Mesenteric fat pad (tissue), 1 donor: ENCODE results near the gene RHOC. TPM values are rescaled to one million over a fixed set of nuclear protein-coding genes. Genes with fewer than 3 reads are reported as not detected.
"Not testable (repeated sequence)": the region's sequence is repeated elsewhere in the genome, so short reads cannot be mapped to it uniquely, and the experiment has no call there.

Experiments
- DNase-seq: peaks from one replicate; pipeline ENCODE4 v3.0.0-alpha.2; 2020; ENCODE audit warnings: low spot score
- long read RNA-seq: library from polyadenylated mRNA; unstranded; transcript quantifications from one replicate; pipeline ENCODE4 v2.0.0, GENCODE V29; 2020
- total RNA-seq: library from RNA; stranded (reverse); fragmentation: NEBNext Ultra II Directional; extraction: Animal tissue kit (Norgen Biotek cat#: 25700); gene quantifications from one replicate; pipeline ENCODE4 v1.2.1, GENCODE V29; 2021
- donor health status: DM: yes; HTN: yes; CAD: no.

Gene RHOC
- total RNA-seq: 253 TPM
- long read RNA-seq, transcript RHOC-202 (6 exons, 1,418 nt): major isoform, 177 of 371 reads
- long read RNA-seq, transcript RHOC-206 (6 exons, 888 nt): minor isoform, 6 of 371 reads
- long read RNA-seq, transcript RHOC-208 (5 exons, 1,355 nt): minor isoform, 142 of 371 reads
- long read RNA-seq, partial matches to known transcripts: 22 of 371 reads
- long read RNA-seq, other reads (novel, unspliced or antisense): 17 of 371 reads

- DNase-seq: peak; percentile 92
Measured at GRCh38 chr1:112706505-112707220, at the start of gene RHOC. RHOC (minus strand) TSS chr1:112707127; CDS start chr1:112703799, 3,328 bp downstream.

GRCh38 chr1:112754116-112754628, 47.2 kb upstream of the RHOC start:
- no peak for DNase-seq

DNA sequence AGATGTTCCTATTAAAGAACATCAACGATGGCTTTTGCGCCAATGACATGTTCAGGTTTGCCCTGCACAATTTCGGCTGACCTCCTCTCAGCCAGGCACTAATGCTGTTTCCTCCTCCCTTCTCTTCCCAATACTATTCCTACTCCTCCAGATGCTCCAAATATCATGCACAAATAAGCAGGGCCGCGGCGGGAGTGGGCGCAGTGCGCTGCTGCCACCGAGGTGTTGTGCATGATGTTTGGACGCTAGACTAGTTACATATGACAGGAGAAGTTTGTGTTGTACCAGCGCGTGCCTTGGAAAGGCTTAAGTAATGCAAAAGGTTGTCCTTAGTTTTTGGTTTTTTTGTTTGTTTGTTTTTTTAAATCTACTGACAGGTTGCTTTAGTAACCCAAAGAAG, 41.5 kb upstream of the RHOC start:
- no peak for DNase-seq

DNA sequence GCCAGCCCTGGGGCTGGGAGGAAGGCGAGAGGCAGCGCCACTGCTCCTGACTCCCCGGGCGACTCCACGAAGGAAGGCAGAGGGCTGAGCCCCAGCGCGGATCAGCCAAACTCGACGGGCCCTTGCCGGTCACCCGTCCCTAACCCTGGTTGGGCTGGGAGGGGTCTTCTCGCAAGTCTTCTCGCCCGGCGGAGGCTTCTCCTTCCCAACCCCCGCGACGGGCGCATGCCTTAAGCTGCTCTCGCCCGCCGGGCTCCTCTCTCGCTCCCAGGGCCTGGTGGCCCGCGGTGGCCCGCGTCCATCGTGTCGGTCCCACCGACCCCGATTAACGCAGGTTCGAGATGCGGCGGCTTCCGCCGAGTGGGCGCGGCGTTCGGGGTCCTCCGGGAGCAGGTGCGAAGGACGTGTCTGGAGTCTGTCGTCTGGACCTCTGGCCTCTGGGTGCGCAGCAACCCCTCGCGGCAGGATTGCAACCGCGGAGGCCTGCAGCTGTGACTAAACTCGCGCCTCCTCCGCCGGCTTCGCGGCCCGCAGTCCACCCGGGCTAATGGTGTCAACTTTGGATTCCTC, 37.2 kb upstream of the RHOC start:
- DNase-seq: no peak

- no peak for DNase-seq
Measured at GRCh38 chr1:112743174-112744008, 36.5 kb upstream of the RHOC start.

DNA sequence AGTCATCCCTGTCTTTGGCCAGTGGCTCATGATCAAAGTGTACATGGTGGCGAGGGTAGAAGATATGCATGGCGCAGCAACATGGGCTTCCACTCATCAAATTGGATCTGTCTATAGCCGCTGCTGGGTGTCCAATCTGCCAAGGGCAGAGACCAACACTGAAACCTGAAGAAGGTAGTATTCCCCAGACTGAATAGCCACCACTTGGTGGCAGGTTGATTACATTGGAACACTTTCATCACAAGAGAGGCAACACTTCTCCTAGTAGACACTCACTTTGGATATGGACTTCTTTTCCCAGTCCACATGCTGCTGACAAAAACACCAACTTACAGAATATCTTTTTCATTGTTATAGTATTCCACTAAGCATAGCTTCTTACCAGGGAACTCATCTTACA, 30.6 kb upstream of the RHOC start:
- no peak for DNase-seq

GRCh38 chr1:112735752-112736151, 28.8 kb upstream of the RHOC start:
- no peak for DNase-seq

DNA sequence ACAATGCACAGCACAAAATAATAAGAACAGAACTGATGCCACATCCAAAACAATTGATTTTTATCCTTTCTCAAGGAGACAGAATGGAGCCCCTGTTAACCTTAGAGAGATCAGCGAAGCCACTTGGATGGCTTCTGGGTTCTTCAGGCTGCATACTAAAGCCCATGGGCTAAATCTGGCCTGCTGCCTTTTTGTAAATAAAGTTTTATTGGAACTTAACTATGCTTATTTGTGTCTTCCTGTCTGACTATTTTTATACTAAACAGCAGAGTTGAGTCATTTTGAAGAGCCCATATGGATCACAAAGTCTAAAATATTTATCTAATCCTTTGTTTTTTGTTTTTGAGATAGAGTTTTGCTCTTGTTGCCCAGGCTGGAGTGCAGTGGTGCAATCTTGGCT, 24.5 kb upstream of the RHOC start:
- no peak for DNase-seq

DNA sequence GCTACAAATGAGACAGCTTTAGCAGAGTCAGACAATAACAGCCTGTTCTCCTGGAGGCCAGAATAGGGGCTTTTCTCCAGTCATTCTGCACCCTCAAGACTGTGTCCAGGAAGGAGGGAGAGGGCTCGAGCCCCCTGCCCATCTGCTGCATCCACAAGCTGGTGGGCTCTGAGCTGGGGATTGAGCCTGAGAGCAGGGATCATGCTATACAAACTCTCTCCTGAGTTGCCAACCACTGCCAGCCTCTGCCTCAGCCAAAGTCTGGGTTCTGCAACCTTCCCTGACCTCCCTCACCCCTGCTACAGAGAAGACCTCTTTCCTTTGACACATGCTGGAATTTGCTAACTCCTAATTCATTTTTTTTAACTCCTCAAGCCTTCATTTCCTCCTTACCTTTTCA, 23.0 kb upstream of the RHOC start:
- no peak for DNase-seq

DNA sequence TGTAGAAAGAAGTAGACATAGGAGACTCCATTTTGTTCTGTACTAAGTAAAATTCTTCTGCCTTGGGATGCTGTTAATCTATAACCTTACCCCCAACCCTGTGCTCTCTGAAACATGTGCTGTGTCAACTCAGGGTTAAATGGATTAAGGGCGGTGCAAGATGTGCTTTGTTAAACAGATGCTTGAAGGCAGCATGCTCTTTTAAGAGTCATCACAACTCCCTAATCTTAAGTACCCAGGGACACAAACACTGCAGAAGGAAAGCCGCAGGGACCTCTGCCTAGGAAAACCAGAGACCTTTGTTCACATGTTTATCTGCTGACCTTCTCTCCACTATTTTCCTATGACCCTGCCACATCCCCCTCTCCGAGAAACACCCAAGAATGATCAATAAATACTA, 22.1 kb upstream of the RHOC start:
- not testable (repeated sequence) for DNase-seq

DNA sequence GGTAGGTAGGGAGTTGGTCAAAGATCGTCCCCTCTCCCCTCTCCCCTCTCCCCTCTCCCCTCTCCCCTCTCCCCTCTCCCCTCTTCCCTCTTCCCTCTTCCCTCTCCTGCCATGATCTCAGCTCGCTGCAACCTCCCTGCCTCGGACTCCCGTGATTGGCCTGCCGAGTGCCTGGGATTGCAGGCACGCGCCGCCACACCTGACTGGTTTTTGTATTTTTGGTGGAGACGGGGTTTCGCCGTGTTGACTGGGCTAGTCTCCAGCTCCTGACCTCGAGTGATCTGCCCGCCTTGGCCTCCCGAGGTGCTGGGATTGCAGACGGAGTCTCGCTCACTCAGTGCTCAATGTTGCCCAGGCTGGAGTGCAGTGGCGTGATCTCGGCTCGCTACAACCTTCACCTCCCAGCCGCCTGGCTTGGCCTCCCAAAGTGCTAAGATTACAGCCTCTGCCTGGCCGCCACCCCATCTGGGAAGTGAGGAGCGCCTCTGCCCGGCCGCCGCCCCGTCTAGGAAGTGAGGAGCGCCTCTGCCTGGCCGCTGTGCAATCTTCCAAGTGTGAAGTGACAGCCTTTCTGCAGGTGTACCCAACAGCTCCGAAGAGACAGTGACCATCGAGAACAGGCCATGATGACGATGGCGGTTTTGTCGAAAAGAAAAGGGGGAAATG, 21.5 kb upstream of the RHOC start:
- not testable (repeated sequence) for DNase-seq

GRCh38 chr1:112727716-112728115, 20.8 kb upstream of the RHOC start:
- no peak for DNase-seq

GRCh38 chr1:112724240-112724639, 17.3 kb upstream of the RHOC start:
- DNase-seq: not testable (repeated sequence)

DNA sequence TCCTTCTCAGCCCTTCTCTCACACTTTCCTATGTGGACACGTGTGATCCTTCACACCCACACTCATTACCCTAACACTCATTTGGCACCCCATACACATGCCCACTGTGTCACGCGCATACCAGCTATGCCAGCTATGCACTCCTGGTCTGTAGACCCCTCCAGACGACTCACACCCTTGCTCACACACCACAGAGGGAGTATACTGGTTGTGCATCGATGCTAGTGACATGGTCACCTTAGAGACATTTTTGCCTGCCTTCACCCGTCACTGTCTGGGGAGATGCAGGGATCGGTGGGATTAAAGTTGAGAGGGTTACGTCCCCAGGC, 16.5 kb upstream of the RHOC start:
- DNase-seq: no peak

GRCh38 chr1:112722601-112723510, 15.9 kb upstream of the RHOC start:
- DNase-seq: peak; percentile 81

DNA sequence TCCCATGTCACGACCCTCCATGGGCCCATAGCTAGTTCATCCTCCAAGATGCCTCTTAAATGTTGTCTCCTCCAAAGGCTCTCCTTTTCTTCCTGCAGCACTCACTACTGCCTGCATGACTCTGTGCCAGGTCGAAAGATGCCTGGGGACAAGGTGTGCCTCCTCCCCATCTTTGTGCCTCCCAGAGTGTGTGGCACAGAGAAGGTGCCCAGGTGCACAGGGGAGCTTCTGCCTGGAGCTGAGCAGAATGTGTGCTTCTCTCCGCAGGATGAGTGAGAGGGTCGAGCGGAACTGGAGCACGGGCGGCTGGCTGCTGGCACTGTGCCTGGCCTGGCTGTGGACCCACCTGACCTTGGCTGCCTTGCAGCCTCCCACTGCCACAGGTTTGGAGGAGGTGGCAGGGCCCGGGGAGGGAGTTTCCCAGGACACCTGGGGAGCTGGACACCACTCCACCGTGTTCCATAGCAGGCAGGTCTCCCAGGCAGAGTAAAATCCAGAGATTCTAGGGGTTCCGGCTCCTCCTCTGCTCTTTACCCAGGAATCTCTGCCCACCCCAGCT, 15.1 kb upstream of the RHOC start:
- DNase-seq: peak; percentile 86

- not testable (repeated sequence) for DNase-seq
Measured at GRCh38 chr1:112721294-112721693, 14.4 kb upstream of the RHOC start.

- no peak for DNase-seq
Measured at GRCh38 chr1:112720800-112721199, 13.9 kb upstream of the RHOC start.

GRCh38 chr1:112719706-112720105, 12.8 kb upstream of the RHOC start:
- DNase-seq: no peak
